GM13976 (cell line): Measurements from ENCODE around the gene OXSR1.

Source experiments
- DNase-seq: peaks from one replicate; pipeline ENCODE4 v3.0.0; 2012; ENCODE audit warnings: low spot score
- CTCF ChIP-seq: IDR thresholded peaks from 2 replicates; pipeline ENCODE4 v1.5.1; 2012; ENCODE audit warnings: borderline replicate concordance, mild to moderate bottlenecking; ENCODE audit not compliant: insufficient read depth; ENCODE audit errors: extremely low read depth, missing control alignments, control extremely low read depth
- in situ Hi-C: fragments of 300-500 bp; cut with MboI; formaldehyde crosslinking; loops from one replicate; pipeline ENCODE4 v1.12.0; 2022; ENCODE audit warnings: low sequenced_read_pairs, mixed read lengths, inconsistent platforms; ENCODE audit not compliant: unreplicated experiment

The OXSR1 gene

GRCh38 chr3:38136393-38136776 lies 29.0 kb upstream of the OXSR1 start:
- peak; percentile 49 for DNase-seq
- TF ChIP-seq CTCF = no peak
- in situ Hi-C loops = loop anchor here (25.0 kb wide), 1 partner anchor 351 kb away; the partner anchor contains the start of gene EXOG

DNA sequence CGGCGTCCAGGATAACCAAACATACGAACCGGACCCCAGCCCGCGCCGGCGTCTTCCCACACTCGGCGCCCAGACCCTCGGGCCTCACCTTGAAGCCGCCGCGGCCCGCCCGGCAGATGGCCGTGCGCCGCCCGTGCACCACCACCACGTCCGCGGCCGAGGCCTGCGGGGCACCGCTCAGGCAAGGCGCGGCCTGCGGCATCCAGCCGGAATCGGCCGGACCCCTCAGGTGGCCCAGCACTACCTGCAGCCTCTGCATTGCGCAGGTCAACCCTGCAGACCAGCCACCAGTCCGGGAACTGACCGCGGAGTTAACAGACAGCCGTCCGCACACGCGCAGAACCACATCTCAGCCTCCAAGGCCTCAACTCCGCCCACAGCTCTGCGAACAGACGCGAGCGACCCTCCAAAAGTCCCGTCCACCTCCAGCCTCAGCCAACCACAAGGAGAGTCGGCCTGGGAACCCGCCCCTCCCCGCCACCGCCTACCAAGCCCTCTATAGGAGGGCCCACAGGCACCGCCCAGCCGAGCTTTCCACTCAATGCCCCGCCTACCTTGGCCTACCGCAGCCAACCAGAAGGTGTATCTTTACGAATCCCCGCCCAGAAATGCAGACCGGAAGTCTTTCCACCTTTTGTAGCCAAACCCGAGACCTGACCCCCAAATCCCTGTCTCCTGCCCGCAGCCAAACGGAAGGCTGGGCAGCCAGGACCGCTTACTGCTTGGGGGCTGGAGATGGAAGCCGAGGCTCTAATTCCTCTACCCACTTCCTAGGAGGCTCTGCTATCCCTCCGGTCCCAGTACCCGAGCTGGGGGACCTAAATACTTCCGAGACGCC lies 28.3 kb upstream of the OXSR1 start, which contains the start of gene ACAA1:
ACAA1 (minus strand) TSS at position 351 of the 838 bp plus-strand sequence; CDS start at position 259, 92 bp downstream.
- no peak for TF ChIP-seq CTCF
- in situ Hi-C loops = loop anchor here (25.0 kb wide), 1 partner anchor 350 kb away; the partner anchor contains the start of gene EXOG
- peak; percentile 98 for DNase-seq

GRCh38 chr3:38137615-38138348 lies 27.6 kb upstream of the OXSR1 start:
- no peak for TF ChIP-seq CTCF
- DNase-seq = peak; percentile 49
- in situ Hi-C loops = loop anchor here (25.0 kb wide), 1 partner anchor 350 kb away; the partner anchor contains the start of gene EXOG

DNA sequence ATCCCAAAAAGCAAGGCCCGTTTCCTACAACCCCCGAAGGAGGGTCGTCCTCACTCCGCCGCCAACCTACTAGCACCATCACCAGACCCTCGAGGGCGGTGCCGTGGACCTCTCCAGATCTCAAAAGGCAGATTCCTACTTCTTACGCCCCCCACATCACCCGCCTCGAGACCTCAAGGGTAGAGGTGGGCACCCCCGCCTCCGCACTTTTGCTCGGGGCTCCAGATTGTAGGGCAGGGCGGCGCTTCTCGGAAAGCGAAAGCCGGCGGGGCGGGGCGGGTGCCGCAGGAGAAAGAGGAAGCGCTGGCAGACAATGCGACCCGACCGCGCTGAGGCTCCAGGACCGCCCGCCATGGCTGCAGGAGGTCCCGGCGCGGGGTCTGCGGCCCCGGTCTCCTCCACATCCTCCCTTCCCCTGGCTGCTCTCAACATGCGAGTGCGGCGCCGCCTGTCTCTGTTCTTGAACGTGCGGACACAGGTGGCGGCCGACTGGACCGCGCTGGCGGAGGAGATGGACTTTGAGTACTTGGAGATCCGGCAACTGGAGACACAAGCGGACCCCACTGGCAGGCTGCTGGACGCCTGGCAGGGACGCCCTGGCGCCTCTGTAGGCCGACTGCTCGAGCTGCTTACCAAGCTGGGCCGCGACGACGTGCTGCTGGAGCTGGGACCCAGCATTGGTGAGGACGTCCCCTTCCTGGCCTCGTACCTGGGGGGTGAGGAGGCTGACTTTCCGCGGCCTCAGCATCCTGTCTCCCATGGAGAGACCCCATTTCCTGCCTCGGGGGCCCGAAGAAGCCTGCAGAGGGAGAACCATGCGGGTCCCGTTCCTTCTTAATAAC lies 26.8 kb upstream of the OXSR1 start, which contains the start of gene MYD88:
MYD88 (plus strand) TSS at position 313 of the 842 bp plus-strand sequence; CDS start at position 353, 40 bp downstream.
- TF ChIP-seq CTCF = no peak
- in situ Hi-C loops = loop anchor here (25.0 kb wide), 1 partner anchor 349 kb away; the partner anchor contains the start of gene EXOG
- peak; percentile 87 for DNase-seq

DNA sequence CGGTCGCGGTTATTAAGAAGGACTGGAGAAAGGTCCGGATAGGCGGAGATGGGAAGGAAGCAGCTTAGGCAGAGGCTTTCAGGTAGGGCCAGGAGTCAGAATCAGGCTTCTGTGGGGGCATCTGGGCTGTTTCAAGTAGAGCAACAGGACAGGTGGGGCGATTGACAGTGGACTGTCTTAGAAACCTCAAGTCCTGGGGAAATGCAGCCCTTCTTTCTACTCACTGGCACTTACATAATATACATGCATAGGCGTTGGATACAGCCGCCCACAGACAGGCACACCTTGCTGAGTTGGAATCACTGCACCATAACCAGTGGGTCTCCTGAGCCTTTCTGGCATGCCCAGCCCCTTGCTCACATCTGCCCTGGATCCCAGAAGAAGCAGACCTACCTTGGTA lies 26.1 kb upstream of the OXSR1 start:
- no peak for TF ChIP-seq CTCF
- in situ Hi-C loops = loop anchor here (25.0 kb wide), 1 partner anchor 348 kb away; the partner anchor contains the start of gene EXOG
- DNase-seq = no peak
